ENCODE data around the gene SYNGR2.
A peak's percentile ranks its signal among the peaks of the same experiment; 100 is the strongest.
"Not testable (repeated sequence)": the region's sequence is repeated elsewhere in the genome, so short reads cannot be mapped to it uniquely, and the experiment has no call there.

SYNGR2 gene

GRCh38 chr17:78135858-78136500, 32.4 kb upstream of the SYNGR2 start:
- Histone ChIP-seq H3K36me3 (no peaks in the 10 kb centered on the region), H3K27me3 (ENCODE audit: insufficient read depth, low read depth, severe bottlenecking) (no peaks in the 10 kb centered on the region), H3K9me3 (ENCODE audit: severe bottlenecking) (no peaks in the 10 kb centered on the region), H3K4me3 (ENCODE audit: low read depth, low read length) (no peak overlapping the region), H3K27ac (no peak overlapping the region)
- TF ChIP-seq, protein P1, sequence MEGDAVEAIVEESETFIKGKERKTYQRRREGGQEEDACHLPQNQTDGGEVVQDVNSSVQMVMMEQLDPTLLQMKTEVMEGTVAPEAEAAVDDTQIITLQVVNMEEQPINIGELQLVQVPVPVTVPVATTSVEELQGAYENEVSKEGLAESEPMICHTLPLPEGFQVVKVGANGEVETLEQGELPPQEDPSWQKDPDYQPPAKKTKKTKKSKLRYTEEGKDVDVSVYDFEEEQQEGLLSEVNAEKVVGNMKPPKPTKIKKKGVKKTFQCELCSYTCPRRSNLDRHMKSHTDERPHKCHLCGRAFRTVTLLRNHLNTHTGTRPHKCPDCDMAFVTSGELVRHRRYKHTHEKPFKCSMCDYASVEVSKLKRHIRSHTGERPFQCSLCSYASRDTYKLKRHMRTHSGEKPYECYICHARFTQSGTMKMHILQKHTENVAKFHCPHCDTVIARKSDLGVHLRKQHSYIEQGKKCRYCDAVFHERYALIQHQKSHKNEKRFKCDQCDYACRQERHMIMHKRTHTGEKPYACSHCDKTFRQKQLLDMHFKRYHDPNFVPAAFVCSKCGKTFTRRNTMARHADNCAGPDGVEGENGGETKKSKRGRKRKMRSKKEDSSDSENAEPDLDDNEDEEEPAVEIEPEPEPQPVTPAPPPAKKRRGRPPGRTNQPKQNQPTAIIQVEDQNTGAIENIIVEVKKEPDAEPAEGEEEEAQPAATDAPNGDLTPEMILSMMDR (IDR thresholded peaks at IDR 0.05; ENCODE audit: low read depth, low read length) = no peak
- DNase-seq = no peak

- peak; percentile 33 for DNase-seq
- Histone ChIP-seq H3K9me3 (ENCODE audit: severe bottlenecking) (no peaks in the 10 kb centered on the region), H3K27ac (no peak overlapping the region), H3K4me3 (ENCODE audit: low read depth, low read length) (no peak overlapping the region), H3K36me3 (no peaks in the 10 kb centered on the region), H3K27me3 (ENCODE audit: insufficient read depth, low read depth, severe bottlenecking) (no peaks in the 10 kb centered on the region)
- TF ChIP-seq, protein P1 (IDR thresholded peaks at IDR 0.05; ENCODE audit: low read depth, low read length) = peak; percentile 74
These were observed 30.8 kb upstream of the SYNGR2 start for GRCh38 chr17:78137392-78138203.

- peak; percentile 25 for DNase-seq
- TF ChIP-seq, protein P1 (IDR thresholded peaks at IDR 0.05; ENCODE audit: low read depth, low read length) = no peak
- Histone ChIP-seq H3K9me3 (ENCODE audit: severe bottlenecking) (no peaks in the 10 kb centered on the region), H3K36me3 (no peaks in the 10 kb centered on the region), H3K4me3 (ENCODE audit: low read depth, low read length) (no peak overlapping the region), H3K27me3 (ENCODE audit: insufficient read depth, low read depth, severe bottlenecking) (no peaks in the 10 kb centered on the region), H3K27ac (no peak overlapping the region)
These were observed 29.9 kb upstream of the SYNGR2 start for GRCh38 chr17:78138204-78139060.

DNA sequence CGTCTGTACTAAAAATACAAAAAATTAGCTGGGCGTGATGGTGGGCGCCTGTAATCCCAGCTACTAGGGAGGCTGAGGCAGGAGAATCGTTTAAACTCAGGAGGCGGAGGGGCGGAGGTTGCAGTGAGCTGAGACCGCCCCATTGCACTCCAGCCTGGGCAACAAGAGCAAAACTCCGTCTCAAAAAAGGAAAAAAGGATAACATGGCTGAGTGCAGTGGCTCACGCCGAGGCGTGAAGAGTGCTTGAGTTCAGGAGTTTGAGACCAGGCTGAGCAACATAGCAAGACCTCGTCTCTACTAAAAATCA, 28.6 kb upstream of the SYNGR2 start:
- H3K9me3 ChIP-seq (ENCODE audit: severe bottlenecking); H3K4me3 ChIP-seq (ENCODE audit: low read depth, low read length); H3K36me3 ChIP-seq; H3K27me3 ChIP-seq (ENCODE audit: insufficient read depth, low read depth, severe bottlenecking); DNase-seq; H3K27ac ChIP-seq: not testable (repeated sequence)

GRCh38 chr17:78140169-78141051, 28.0 kb upstream of the SYNGR2 start:
- Histone ChIP-seq H3K27ac (no peak overlapping the region), H3K4me3 (ENCODE audit: low read depth, low read length) (no peak overlapping the region), H3K36me3 (no peaks in the 10 kb centered on the region), H3K9me3 (ENCODE audit: severe bottlenecking) (no peaks in the 10 kb centered on the region), H3K27me3 (ENCODE audit: insufficient read depth, low read depth, severe bottlenecking) (no peaks in the 10 kb centered on the region)
- TF ChIP-seq, protein P1 (IDR thresholded peaks at IDR 0.05; ENCODE audit: low read depth, low read length) = no peak
- peak; percentile 95 for DNase-seq
